PC-9 (cell line): ENCODE results near the gene NSL1. TPM values are rescaled to one million over a fixed set of nuclear protein-coding genes. Genes with fewer than 3 reads are reported as not detected.

Experiments
- BruUV-seq: library from RNA; stranded (reverse); fragments of 400-500 nt; replicated peaks from 2 replicates; lab custom pipeline; 2021; lab: Mats Ljungman, UMichigan
- CTCF ChIA-PET: fragments of 300-600 bp; sonication (Branson Sonifier 250); formaldehyde crosslinking; loops from one replicate; lab custom pipeline; 2022; ENCODE audit warnings: antibody characterized with exemption; lab: Charles Lee
- POLR2A ChIA-PET: fragments of 300-600 bp; sonication (Branson Sonifier 250); formaldehyde crosslinking; loops from one replicate; lab custom pipeline; 2022; ENCODE audit warnings: antibody characterized with exemption; ENCODE audit not compliant: unreplicated experiment; lab: Charles Lee
- DNase-seq, 2 experiments: peaks; one replicate each; pipeline versions ENCODE4 v3.0.0 to v3.0.0-alpha.2; 2015 to 2022; ENCODE audit warnings: mixed read lengths in 1 of 2
- H2AFZ ChIP-seq: fragments of 200-600 bp; sonication (generic); 2 replicates; pipeline ENCODE4 v1.8.1; 2017; ENCODE audit warnings: antibody characterized with exemption
- H3F3A ChIP-seq: fragments of 200-600 bp; sonication (generic); 2 replicates; pipeline ENCODE4 v1.8.1; 2017; ENCODE audit warnings: antibody characterized with exemption, mild to moderate bottlenecking, low read depth; ENCODE audit not compliant: insufficient read depth
- H3K27ac ChIP-seq: fragments of 200-600 bp; sonication (generic); 2 replicates; pipeline ENCODE4 v1.6.1; 2016; ENCODE audit warnings: mixed run types
- H3K27me3 ChIP-seq: fragments of 200-600 bp; sonication (generic); 2 replicates; pipeline ENCODE4 v1.6.1; 2016; ENCODE audit warnings: low read depth, mixed run types; ENCODE audit not compliant: insufficient read depth
- H3K36me3 ChIP-seq: fragments of 200-600 bp; sonication (generic); 2 replicates; pipeline ENCODE4 v1.6.1; 2016; ENCODE audit warnings: low read depth, mixed run types
- H3K4me1 ChIP-seq: fragments of 200-600 bp; sonication (generic); replicated peaks from 2 replicates; pipeline ENCODE4 v1.6.1; 2016; ENCODE audit warnings: mixed run types; ENCODE audit not compliant: insufficient read depth
- H3K4me2 ChIP-seq: fragments of 200-600 bp; sonication (generic); 2 replicates; pipeline ENCODE4 v1.6.1; 2017; ENCODE audit warnings: mixed run types
- H3K4me3 ChIP-seq: fragments of 200-600 bp; sonication (generic); 2 replicates; pipeline ENCODE4 v1.6.1; 2016; ENCODE audit warnings: mixed run types
- H3K79me2 ChIP-seq: fragments of 200-600 bp; sonication (generic); 2 replicates; pipeline ENCODE4 v1.6.1; 2017; ENCODE audit warnings: low read depth, mixed run types
- H3K9me2 ChIP-seq: fragments of 200-600 bp; sonication (generic); 2 replicates; pipeline ENCODE4 v1.8.1; 2017; ENCODE audit warnings: mild to moderate bottlenecking; ENCODE audit not compliant: insufficient read depth
- H3K9me3 ChIP-seq: fragments of 200-600 bp; sonication (generic); 2 replicates; pipeline ENCODE4 v1.8.1; 2016; ENCODE audit warnings: low read depth; ENCODE audit not compliant: insufficient read depth
- H4K20me1 ChIP-seq: fragments of 200-600 bp; sonication (generic); 2 replicates; pipeline ENCODE4 v1.8.1; 2017; ENCODE audit not compliant: insufficient read depth
- CTCF ChIP-seq: fragments of 200-600 bp; sonication (generic); conservative IDR thresholded peaks from 2 replicates; pipeline ENCODE4 v1.6.1; 2017; ENCODE audit warnings: mixed run types, antibody characterized with exemption, mild to moderate bottlenecking, moderate library complexity
- EZH2 ChIP-seq: fragments of 200-600 bp; sonication (generic); IDR thresholded peaks from 2 replicates; pipeline ENCODE4 v1.8.0; 2017; ENCODE audit warnings: antibody characterized with exemption, low read depth
- intact Hi-C: fragments of 100-400 bp; cut with micrococcal nuclease; formaldehyde crosslinking; loops from one replicate; pipeline ENCODE4 v1.10.0; 2022; ENCODE audit not compliant: unreplicated experiment
- total RNA-seq: library from RNA; stranded (reverse); gene quantifications from 2 replicates; pipeline ENCODE4 v1.2.3, GENCODE V29; 2021

Gene NSL1
- total RNA-seq, 1 experiment from 2014 or later, result 32.4 TPM

GRCh38 chr1:212777151-212777550, 14.4 kb downstream of the NSL1 start:
- H3F3A ChIP-seq, result peaks cover 9% of the 10 kb centered on the region; the same call in 1 of the 2 replicates
- no peaks in the 10 kb centered on the region for H3K9me2 ChIP-seq
- no peak overlapping the region for H3K4me2 ChIP-seq
- CTCF ChIA-PET, result interaction anchor here (0.5 to 0.8 kb wide), 5 partner anchors 26 to 214 kb away, joined by 3 read pairs; no protein-coding TSS in a partner anchor
- H4K20me1 ChIP-seq, result no peaks in the 10 kb centered on the region
- H3K4me3 ChIP-seq, result no peak overlapping the region
- H3K9me3 ChIP-seq, result no peaks in the 10 kb centered on the region
- H3K27ac ChIP-seq, result no peak overlapping the region
- POLR2A ChIA-PET, result no interaction called here
- DNase-seq, result no peak
- H3K27me3 ChIP-seq, result no peaks in the 10 kb centered on the region
- no peak for TF ChIP-seq CTCF
- no peak for TF ChIP-seq EZH2
- H3K79me2 ChIP-seq, result no peaks in the 10 kb centered on the region
- no peak overlapping the region for H2AFZ ChIP-seq
- BruUV-seq, result no TSS peak
- H3K4me1 ChIP-seq, result no peaks in the 10 kb centered on the region
- peaks cover 13% of the 10 kb centered on the region for H3K36me3 ChIP-seq
- intact Hi-C loops, result no loop called here

- H3K4me1 ChIP-seq, result no peaks in the 10 kb centered on the region
- H3K27me3 ChIP-seq, result no peaks in the 10 kb centered on the region
- no peaks in the 10 kb centered on the region for H3K9me3 ChIP-seq
- DNase-seq, result no peak
- intact Hi-C loops, result no loop called here
- peaks cover 9% of the 10 kb centered on the region; the same call in 1 of the 2 replicates for H3F3A ChIP-seq
- no peaks in the 10 kb centered on the region for H3K9me2 ChIP-seq
- ChIA-PET POLR2A (no interaction called here), CTCF (interaction anchor here (1.1 kb wide), 1 partner anchor 76 kb away, joined by 3 read pairs; no protein-coding TSS in a partner anchor)
- no peak overlapping the region for H2AFZ ChIP-seq
- H4K20me1 ChIP-seq, result no peaks in the 10 kb centered on the region
- H3K4me3 ChIP-seq, result no peak overlapping the region
- no TSS peak for BruUV-seq
- TF ChIP-seq EZH2, result no peak
- peaks cover 6% of the 10 kb centered on the region; the same call in 1 of the 2 replicates for H3K36me3 ChIP-seq
- no peaks in the 10 kb centered on the region for H3K79me2 ChIP-seq
- no peak overlapping the region for H3K27ac ChIP-seq
- no peak overlapping the region for H3K4me2 ChIP-seq
These were observed 16.3 kb downstream of the NSL1 start for GRCh38 chr1:212775241-212775640.

GRCh38 chr1:212774584-212774983, 17.0 kb downstream of the NSL1 start:
- Histone ChIP-seq H2AFZ (no peak overlapping the region), H3K9me2 (no peaks in the 10 kb centered on the region), H3K27ac (0 out of 2 replicates have a peak overlapping the region, but pooled peaks have one; percentile 3), H3K79me2 (no peaks in the 10 kb centered on the region), H3K4me3 (no peak overlapping the region), H3F3A (peaks cover 9% of the 10 kb centered on the region; the same call in 1 of the 2 replicates), H3K4me2 (no peak overlapping the region), H3K27me3 (no peaks in the 10 kb centered on the region), H3K36me3 (peaks cover 6% of the 10 kb centered on the region; the same call in 1 of the 2 replicates), H3K4me1 (no peaks in the 10 kb centered on the region), H4K20me1 (no peaks in the 10 kb centered on the region), H3K9me3 (peaks cover 6% of the 10 kb centered on the region; the same call in 1 of the 2 replicates)
- intact Hi-C loops, result no loop called here
- no peak for DNase-seq
- CTCF ChIA-PET, result interaction anchor here (0.7 to 1.1 kb wide), 2 partner anchors 74 to 75 kb away, joined by 3 read pairs; no protein-coding TSS in a partner anchor
- TF ChIP-seq EZH2 (no peak), CTCF (no peak)
- POLR2A ChIA-PET, result no interaction called here
- no TSS peak for BruUV-seq
